Umbilical cord (tissue), 2 donors: ENCODE measurements around the gene C16orf46. TPM values are rescaled to one million over a fixed set of nuclear protein-coding genes. Genes with fewer than 3 reads are reported as not detected.
"Not testable (repeated sequence)": the region's sequence is repeated elsewhere in the genome, so short reads cannot be mapped to it uniquely, and the experiment has no call there.

ENCODE experiments used
- DNase-seq: peaks from one replicate; pipeline ENCODE4 v3.0.0-alpha.2; 2015; ENCODE audit warnings: low spot score
- total RNA-seq: library from RNA; depleted of rRNA; stranded (reverse); fragments of >200 nt; gene quantifications from one replicate; pipeline ENCODE4 v1.2.3, GENCODE V29; 2014; ENCODE audit warnings: low replicate concordance; ENCODE audit not compliant: insufficient read depth

The C16orf46 gene, protein sequence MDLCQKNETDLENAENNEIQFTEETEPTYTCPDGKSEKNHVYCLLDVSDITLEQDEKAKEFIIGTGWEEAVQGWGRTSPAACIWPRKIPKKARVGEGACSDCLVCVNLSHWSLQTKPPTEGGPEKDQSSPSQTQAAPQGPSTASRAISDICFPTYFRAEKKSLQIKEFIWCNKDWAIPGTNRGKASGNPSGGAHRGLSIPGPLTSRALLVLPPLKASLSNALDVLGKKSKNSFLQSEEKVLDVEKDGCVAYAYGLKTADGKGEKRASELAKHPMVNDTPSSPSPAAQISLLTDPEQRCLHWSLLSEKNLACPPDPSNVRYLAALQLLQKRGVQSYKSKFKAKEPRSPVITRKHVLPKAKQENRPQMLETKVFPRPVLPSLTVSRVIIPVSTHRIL
- total RNA-seq = not detected

DNA sequence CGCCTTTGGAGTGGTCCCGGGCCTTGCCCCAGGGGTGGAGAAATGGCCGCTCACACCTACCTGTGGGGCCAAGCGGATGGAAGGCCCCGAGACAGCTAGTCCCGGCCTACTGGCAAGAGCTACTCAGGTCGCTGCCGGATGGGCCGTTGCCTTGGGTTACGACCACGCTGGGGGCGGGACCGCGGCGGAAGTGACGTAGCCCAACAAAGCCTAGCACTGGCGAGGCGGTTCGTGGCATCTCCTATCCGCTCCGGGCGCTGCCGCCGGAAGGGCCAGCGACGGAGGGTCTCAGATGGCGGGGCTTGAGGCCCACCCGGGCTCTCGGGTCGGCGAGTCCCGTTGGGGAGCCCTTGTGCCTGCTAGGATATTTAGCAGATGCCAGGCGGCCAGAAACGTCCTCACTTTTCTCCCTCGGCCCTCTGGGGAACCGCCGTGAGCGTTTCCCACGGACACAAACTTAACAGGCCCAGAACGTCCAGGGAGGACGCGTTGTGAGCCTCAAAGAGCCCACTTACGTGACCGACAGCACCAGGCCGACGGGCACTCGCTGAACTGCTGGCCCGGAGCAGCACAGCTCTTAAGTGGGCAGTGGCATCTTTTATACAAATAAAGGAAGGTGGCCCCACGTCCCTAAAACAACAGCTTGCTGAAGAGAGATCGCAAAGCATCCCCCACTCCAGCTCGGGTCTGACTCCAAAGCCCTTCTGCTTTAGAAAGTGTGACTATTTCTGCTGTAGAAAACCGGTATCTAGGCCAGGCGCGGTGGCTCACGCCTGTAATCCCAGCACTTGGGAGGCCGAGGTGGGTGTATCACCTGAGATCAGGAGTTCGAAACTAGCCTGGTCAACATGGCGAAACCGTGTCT lies at the start of gene C16orf46:
C16orf46 (minus strand) TSS at position 163 of the 865 bp plus-strand sequence. CDS start 13,283 bp downstream, outside the sequence.
- DNase-seq = peak; percentile 99

DNA sequence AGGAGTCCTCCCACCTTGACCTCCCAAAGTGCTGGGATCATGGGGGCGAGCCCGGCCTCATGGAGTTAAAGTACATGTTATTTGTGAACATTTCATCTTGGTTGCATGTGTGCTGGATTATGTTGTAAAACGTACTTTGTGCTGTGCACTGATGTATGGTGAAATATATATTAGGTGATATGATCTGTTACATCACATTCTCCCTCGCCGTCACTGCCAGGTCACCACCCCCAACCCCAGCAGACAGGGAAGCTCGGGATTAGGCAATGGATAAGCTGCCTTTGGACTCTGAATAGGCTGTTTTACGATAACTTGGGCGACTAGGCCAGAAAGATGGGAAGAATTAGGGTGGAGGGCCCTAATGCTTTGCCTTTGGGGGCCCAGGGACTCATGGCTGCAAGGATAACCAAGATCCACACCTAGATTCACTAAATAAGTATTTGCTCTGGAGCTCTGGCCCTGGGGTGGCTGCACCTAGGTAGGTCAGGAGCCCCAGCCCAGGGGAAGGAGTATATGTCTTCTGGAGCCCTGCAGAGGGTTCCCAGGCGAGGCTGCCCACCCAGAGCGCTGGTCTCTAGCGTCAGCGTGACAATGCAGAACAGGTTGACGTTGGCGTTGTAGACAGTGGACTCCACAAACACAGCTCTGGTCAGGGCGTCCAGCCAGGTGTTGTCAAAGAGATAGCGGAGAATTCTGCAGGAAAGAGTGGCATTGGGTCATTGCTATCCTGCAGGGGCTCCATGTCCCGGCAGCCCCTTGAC lies 46.2 kb upstream of the C16orf46 start:
- no peak for DNase-seq

DNA sequence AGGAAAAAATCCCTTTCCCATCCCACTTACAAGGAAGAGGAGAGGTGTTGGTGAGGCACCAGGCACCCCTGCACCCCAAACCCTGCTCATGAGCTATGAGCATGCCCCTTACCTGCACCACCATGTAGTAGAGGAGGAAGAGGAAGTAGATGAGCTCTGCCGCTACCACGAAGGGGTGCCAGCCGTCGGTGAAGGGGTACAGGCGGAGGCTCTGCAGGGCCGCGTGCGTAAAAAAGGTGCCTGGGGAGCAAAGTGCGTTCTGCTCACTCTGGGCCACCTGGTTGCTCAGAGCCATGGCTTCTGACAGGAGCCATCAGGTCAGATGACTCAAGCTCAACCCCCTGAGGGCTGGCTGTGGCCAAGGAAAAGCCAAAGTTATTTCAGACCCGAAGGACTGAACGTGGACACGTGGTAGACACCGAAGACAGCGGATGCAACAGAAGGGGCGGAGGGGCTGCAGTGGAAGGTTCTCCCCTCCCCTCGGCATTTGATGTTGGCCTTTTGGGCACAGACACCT lies 44.5 kb upstream of the C16orf46 start:
- DNase-seq = no peak

DNA sequence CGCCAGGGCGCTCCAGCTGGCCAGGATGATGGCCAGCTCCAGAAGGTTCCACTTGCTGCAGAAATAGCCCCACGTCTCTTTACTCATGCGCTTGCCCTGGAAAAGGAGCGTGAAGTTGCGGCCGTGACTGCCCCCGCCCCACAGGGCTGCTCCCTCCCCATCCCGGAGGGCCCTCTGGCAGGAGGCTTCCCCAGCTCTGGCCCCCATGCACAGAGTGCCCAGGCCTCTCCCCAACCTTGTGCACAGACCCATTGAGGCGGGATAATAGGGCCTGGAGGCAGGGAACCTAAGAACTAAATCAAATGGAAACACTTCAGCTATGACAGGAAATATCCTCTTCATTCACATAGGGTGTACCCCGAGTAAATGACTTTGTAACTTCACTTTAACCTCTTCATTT lies 40.4 kb upstream of the C16orf46 start:
- no peak for DNase-seq

DNA sequence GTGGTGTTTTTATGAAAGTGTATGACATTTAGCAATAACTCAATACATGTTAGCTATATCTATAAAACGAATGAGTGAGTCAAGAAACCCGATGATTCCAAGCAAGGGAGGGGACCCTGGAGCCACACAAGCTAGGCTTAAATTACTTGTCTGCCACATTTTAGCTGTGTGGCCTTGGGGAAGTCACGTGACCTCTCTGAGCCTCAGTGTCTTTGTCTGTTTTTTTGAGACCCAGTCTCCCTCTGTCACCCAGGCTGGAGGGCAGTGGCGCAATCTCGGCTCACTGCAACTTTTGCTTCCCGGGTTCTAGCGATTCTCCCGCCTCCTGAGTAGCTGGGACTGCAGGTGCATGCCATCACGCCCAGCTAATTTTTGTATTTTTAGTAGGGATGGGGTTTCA lies 39.2 kb upstream of the C16orf46 start:
- DNase-seq = no peak

DNA sequence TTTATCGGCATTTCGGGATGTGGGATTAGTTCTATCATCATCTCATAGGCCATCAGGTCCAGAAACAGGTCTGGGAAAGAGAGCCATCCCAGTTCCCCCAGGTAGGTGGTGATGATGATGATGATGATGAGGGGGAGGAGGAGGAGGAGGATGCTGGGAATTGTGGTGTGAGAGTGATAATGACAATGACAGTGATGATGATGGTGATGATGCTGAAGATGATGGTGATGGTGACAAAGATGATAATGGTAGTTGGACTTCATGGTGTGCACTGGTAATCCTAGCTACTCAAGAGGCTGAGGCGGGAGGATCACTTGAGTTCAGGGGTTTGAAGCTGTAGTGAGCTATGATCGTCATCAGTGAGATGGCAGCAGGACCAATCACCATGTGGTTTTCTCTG lies 35.4 kb upstream of the C16orf46 start:
- DNase-seq = no peak

DNA sequence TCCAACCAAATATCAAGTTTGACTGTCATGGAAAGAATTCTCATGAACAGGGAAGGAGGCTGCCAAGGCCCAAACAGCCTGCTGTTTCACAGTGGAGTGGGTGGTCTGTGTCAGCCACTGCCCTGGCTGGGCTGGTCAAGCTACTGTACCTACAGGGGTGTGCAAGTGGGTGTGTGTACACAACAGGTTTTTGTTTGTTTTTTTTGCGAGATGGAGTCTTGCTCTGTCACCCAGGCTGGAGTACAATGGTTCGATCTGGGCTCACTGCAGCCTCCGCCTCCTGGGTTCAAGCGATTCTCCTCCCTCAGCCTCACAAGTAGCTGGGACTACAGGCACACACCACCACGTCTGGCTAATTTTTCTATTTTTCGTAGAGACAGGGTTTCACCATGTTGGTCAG lies 32.2 kb upstream of the C16orf46 start:
- DNase-seq = not testable (repeated sequence)

DNA sequence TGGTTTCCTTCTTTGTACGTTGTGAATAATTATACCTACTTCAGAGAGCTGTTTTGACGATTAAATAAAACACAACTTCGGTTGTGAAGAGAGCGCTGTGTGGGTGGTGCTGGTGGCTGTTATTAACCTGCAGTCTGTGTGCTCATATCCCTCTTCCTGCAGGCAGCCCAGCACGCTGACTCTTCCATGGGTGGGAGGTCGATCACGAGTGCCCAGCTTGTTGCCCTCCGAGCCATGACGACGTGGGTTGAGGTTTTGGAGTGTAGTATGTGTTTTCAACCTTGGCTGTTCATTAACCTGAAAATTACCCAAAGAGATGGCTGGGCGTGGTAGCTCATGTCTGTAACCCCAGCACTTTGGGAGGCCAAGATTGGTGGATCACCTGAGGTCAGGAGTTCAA lies 30.5 kb upstream of the C16orf46 start:
- no peak for DNase-seq

DNA sequence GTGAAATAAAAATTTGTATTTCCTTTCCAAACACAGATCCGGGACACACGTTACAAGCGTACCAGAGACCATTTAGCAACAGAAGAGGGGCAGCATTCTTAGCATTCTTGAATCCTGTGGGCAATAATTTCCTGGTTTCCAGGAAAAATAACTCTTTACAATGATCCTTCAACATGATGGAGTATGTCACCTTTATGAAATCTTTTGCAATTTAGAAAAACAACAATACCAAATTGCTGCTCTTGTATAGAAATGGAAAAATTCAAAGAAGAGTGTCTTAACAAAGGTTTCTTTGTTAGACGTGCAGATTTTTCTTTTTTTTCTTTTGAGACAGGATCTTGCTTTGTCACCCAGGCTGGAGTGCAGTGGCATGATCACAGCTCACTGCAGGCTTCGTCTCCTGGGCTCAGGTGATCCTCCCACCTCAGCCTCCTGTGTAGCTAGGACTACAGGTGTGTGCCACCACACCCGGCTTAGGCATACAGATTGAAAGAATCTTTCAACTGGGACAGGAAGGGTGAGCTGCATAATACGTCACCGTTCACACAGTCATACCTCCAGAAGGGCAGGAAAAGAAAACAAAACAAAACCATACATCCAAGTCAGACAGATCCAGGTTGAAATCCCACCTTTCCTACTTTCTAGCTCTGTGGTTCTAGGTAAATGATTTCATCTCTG lies 29.9 kb upstream of the C16orf46 start:
- DNase-seq = peak; percentile 4

DNA sequence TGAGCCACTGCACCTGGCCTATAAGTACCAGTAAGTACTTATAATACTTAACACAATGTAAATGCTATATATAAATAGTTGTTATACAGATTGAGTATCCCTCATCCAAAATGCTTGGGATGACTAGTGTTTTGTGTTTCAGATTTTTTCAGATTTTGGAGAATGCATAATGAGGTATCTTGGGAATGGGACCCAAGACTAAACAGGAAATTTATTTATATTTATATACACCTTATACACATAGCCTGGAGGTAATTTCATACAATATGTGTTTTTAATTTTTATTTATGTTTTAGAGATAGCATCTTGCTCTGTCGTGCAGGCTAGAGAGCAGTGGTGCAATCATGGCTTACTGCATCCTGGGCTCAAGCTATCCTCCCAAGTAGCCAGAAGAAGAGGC lies 28.9 kb upstream of the C16orf46 start:
- DNase-seq = no peak

DNA sequence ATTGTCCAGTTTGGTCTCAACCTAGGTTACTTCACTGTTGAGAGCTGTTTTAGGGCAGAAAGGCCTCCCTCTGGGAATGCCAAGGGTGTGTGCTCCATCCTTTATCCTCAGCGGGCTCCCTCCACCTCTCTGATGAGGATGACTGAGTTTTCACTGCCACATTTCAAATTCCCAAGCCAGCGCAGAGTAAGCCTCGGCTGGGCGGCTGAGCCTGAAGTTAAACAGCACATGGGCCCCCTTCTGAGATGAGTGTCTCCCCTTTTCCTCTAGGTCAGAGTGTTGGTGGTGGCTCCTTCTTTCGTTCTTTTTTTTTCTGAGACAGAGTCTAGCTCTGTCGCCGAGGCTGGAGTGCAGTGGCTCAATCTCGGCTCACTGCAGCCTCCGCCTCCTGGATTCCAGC lies 24.7 kb upstream of the C16orf46 start:
- DNase-seq = no peak

DNA sequence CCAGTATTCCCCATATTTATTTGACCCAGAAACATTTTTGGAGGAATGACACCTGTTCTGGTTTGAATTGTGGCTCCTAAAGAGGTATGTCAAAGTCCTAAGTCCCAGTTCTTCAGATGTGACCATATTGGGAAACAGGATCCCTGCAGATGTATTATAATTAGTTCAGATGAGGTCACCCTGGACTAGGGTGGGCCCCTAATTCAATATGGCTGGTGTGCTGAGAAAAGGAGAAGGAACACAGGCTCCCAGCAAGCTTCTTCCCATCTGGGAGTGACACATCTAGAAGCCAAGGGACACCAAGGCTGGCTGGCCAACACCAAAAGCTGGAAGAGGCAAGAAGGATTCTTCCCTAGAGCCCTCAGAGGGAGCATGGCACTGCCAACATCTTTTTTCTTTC lies 22.9 kb upstream of the C16orf46 start:
- no peak for DNase-seq

DNA sequence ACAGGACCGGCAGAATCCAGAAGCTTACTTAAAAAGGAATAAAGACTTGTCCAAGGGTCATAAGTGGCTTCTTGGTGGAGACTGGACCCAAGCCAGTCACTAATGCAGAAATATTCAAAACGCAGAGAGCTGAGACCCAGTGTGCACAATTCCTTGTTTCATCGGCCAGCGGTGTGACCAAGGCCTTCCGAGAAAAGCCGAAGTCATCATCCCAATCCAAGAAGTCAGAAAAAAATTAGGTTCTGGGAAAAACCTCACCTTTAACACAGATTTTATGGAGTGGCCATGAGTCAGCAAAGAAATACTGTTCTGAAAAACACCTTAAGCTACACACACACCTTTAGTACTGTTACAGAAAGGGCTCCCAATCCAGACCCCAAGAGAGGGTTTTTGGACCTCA lies 20.2 kb upstream of the C16orf46 start:
- no peak for DNase-seq

DNA sequence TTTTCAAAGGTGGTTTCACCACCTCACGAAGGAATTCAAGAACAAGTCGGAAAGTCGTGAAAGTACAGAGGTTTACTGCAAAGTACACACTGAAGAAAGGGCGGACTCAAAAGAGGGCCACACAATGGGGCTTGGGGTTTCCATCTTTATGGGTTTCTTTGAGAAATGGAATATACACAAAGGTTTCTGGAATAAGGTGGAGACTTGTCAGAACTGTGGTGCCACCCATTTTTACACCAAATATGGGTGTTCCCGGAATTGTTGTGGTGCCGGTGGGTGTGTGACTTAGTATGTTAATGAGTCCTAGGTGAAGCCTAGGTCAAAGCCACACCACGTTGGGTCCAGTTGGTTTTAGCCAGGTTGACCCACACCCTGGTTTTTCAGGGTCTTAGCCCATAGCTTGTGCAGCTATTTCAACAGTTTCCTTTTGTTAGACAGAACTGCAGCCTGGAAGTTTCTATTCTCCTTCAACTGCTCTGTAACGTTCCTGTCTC lies 19.7 kb upstream of the C16orf46 start:
- DNase-seq = no peak

DNA sequence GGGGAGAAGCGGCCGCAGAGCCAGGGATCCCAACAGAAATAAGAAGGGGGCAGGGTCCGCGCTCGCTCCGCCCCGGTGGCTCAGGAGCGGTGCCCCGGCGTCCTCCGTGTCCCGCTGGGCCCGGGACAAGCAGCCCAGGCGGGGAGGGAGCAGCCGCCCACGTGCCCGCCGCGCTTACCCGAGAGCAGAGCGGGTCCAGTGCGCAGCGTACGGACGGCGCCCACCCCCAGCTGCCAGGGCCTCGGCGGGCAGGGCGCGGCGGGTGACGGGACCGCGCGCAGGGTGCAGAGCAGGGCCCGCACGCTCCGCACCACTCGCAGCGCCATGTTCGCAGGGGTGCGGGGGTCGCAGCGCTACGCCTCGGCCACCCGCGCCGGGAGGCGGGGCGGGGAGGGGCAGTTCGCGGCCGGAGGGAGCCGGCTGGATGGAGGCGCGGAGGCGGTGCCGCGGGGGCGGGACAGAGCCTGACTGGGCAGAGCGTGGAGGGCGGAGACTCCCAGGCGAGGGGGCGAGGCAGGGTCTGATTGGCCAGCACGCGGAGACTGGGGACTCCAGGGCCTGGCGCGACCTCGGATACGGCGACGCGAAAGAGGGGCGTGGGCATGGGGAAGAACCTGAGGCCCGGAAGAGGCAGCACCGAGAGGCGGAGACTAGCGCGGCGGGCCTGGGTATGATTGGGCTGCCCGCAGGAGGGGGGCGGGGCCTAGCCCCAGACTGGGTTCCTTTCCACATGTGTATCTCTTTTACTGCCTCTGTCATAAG lies 19.1 kb upstream of the C16orf46 start, which contains the start of gene GCSH:
GCSH (minus strand) TSS at position 443 of the 762 bp plus-strand sequence; CDS start at position 326, 117 bp downstream.
- peak; percentile 99 for DNase-seq

DNA sequence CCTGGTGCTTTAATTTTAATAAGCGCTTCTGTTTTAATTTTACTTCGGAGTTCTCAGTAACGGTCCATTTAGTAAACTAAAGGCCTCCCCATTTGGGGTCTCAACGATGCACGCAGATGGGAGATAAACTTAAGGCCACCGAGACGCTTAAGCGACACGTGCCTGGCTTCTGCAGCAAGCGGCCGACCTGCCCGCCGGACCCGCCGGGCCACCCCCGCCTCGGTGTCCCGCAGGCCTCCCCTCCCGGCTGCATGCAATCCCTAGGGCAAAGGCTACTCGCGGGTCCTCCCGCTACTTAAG lies 18.6 kb upstream of the C16orf46 start:
- DNase-seq = no peak

DNA sequence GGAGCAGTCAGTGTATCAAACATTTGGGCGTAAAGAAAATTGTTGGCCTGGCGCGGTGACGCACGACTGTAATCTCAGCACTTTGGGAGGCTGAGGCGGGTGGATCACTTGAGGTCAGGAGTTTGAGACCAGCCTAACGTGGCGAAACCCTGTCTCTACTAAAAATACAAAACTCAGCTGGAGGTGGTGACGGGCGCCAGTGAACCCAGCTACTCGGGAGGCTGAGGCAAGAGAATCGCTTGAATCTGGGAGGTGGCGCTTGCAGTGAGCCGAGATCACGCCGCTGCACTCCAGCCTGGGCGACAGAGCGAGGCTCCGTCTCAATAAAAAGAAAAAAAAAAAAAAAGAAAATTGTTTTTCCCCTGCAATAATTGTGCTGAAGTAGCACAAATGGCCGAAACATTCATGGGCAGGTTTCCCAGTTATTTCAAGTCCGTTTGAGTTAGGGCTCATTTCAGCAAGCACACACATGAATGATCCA lies 17.8 kb upstream of the C16orf46 start:
- DNase-seq = peak; percentile 12

DNA sequence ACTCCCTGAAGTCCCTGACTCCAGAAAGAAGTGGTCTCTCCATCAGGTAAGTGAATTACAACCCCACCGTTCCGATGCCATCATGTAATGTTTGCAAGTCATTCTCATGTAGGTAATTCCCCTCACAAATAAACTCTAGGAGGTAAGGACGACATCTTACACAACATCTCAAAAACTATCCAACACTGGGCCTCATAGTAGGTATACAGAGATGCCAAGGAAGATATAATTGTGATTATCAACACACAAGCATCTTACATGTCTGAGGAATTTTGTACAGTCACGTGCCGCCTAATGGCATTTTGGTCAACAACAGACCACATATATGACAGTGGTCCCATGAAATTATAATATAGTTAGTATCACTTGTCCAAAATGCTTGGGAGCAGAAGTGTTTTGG lies 11.8 kb upstream of the C16orf46 start:
- no peak for DNase-seq

DNA sequence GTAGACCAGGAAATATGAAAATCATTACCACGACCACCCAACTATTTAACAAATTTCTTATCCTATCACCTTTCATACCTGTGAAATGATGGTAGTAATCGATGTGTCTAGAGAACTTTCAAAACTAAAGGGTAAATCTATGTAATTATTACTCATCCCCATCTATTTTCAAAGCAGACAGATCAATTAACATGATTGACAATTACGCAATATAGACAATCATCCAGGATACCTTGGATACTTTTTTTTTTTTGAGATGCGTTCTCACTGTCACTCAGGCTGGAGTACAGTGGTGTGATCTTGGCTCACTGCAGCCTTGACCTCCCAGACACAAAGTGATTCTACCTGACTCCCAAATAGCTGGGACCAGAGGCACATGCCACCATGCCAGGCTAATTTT lies 4.0 kb upstream of the C16orf46 start:
- DNase-seq = no peak

DNA sequence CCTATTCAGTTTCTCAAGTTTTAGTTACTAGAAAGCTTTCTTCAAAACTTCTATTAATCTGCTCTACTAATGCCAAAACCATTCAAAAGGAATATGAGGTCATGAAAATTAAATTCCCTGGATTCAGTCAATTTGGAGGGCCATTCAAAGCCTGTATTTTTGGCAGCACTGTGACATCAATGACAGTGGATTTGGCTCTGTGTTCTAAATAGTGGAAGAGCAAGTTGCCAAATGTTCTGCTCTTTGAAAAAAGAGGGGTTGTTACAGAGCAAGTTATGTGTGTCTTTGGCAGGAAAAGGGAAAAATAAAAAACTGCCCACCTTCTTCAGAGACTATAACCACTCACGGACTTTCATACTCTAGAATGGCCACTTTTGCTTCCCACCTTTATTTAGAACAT lies 3.2 kb upstream of the C16orf46 start:
- no peak for DNase-seq
